GM12872 (cell line): Measurements from ENCODE around the gene FUS.

ENCODE experiments used
- CTCF ChIP-seq: IDR thresholded peaks from 3 replicates; pipeline ENCODE4 v1.5.1; 2011; ENCODE audit warnings: low read depth, mild to moderate bottlenecking, low read length, moderate library complexity; ENCODE audit not compliant: insufficient read depth

The FUS gene

GRCh38 chr16:31142109-31143010 is 37.6 kb upstream of the FUS start:
- peak; percentile 90 for TF ChIP-seq CTCF

GRCh38 chr16:31143011-31143693 is 36.8 kb upstream of the FUS start:
- no peak for TF ChIP-seq CTCF

GRCh38 chr16:31143694-31144148 is 36.2 kb upstream of the FUS start:
- TF ChIP-seq CTCF, result no peak

- no peak for TF ChIP-seq CTCF
Measured at GRCh38 chr16:31145398-31145990, 34.4 kb upstream of the FUS start.

GRCh38 chr16:31147574-31147973 is 32.4 kb upstream of the FUS start:
- TF ChIP-seq CTCF, result no peak

- TF ChIP-seq CTCF, result no peak
Measured at GRCh38 chr16:31148281-31148728, 31.6 kb upstream of the FUS start.

- no peak for TF ChIP-seq CTCF
Measured at GRCh38 chr16:31148896-31149295, 31.0 kb upstream of the FUS start.
